ENCODE results near the gene SIK3.
A peak's percentile ranks its signal among the peaks of the same experiment; 100 is the strongest.

SIK3 gene

GRCh38 chr11:116929414-116930090 is 168.7 kb downstream of the SIK3 start:
- no peak for DNase-seq (ENCODE audit: low read depth)

- no peak for DNase-seq (ENCODE audit: low read depth)
These were observed 169.4 kb downstream of the SIK3 start for GRCh38 chr11:116928845-116929244.

GRCh38 chr11:116928102-116928777 is 170.0 kb downstream of the SIK3 start:
- no peak for DNase-seq (ENCODE audit: low read depth)

- DNase-seq (ENCODE audit: low read depth): peak; percentile 25
These were observed 170.9 kb downstream of the SIK3 start for GRCh38 chr11:116927163-116927974.

- DNase-seq (ENCODE audit: low read depth): no peak
These were observed 173.2 kb downstream of the SIK3 start for GRCh38 chr11:116925050-116925449.

- DNase-seq (ENCODE audit: low read depth): no peak
These were observed 179.1 kb downstream of the SIK3 start for GRCh38 chr11:116918925-116919655.

GRCh38 chr11:116917632-116918031 is 180.6 kb downstream of the SIK3 start:
- DNase-seq (ENCODE audit: low read depth): no peak

GRCh38 chr11:116916886-116917285 is 181.3 kb downstream of the SIK3 start:
- DNase-seq (ENCODE audit: low read depth): no peak

GRCh38 chr11:116916052-116916451 is 182.2 kb downstream of the SIK3 start:
- no peak for DNase-seq (ENCODE audit: low read depth)

- no peak for DNase-seq (ENCODE audit: low read depth)
These were observed 185.2 kb downstream of the SIK3 start for GRCh38 chr11:116913000-116913399.

- no peak for DNase-seq (ENCODE audit: low read depth)
These were observed 186.1 kb downstream of the SIK3 start for GRCh38 chr11:116911976-116912734.

GRCh38 chr11:116910847-116911246 is 187.4 kb downstream of the SIK3 start:
- DNase-seq (ENCODE audit: low read depth): no peak

- DNase-seq (ENCODE audit: low read depth): no peak
These were observed 187.8 kb downstream of the SIK3 start for GRCh38 chr11:116910378-116910777.

- no peak for DNase-seq (ENCODE audit: low read depth)
These were observed 189.0 kb downstream of the SIK3 start for GRCh38 chr11:116909245-116909644.

- no peak for DNase-seq (ENCODE audit: low read depth)
These were observed 191.7 kb downstream of the SIK3 start for GRCh38 chr11:116906479-116906878.

- DNase-seq (ENCODE audit: low read depth): no peak
These were observed 195.1 kb downstream of the SIK3 start for GRCh38 chr11:116903090-116903489.

GRCh38 chr11:116901964-116902688 is 196.1 kb downstream of the SIK3 start:
- DNase-seq (ENCODE audit: low read depth): no peak

GRCh38 chr11:116901211-116901610 is 197.0 kb downstream of the SIK3 start:
- DNase-seq (ENCODE audit: low read depth): no peak

GRCh38 chr11:116896211-116896610 is 202.0 kb downstream of the SIK3 start:
- DNase-seq (ENCODE audit: low read depth): no peak

- DNase-seq (ENCODE audit: low read depth): no peak
These were observed 203.0 kb downstream of the SIK3 start for GRCh38 chr11:116895048-116895757.

All from stimulated activated CD8-positive, alpha-beta memory T cell treated with anti-CD3 and anti-CD28 coated beads, Interleukin-12 subunit alpha, Interleukin-12 subunit beta, amount 100 ng/mL, for 1 hour (primary cell).